Measurements from ENCODE around the gene TMEM184C. TPM values are rescaled to one million over a fixed set of nuclear protein-coding genes. Genes with fewer than 3 reads are reported as not detected.

Gene TMEM184C
- total RNA-seq, 2 donors from 2014 or later, result 30.3 to 35.7 TPM

- no peak overlapping the region for H3K9ac ChIP-seq (ENCODE audit: extremely low read depth, low read length, poor library complexity, severe bottlenecking)
- no peak overlapping the region for H3K27ac Mint-ChIP-seq
- no peak for DNase-seq
- H3K4me1 Mint-ChIP-seq, result no peaks in the 10 kb centered on the region
- H3K36me3 Mint-ChIP-seq (ENCODE audit: low read depth), result no peaks in the 10 kb centered on the region
- H3K27ac ChIP-seq (ENCODE audit: low read depth, low read length), result no peak overlapping the region
- H3K9me3 ChIP-seq (ENCODE audit: control insufficient read depth, low read length), result peaks cover under 1% of the 10 kb centered on the region
- no peak overlapping the region for H3K4me3 ChIP-seq (ENCODE audit: low read length)
- H3K9me3 Mint-ChIP-seq, result peaks cover 2% of the 10 kb centered on the region
- no peaks in the 10 kb centered on the region for H3K27me3 Mint-ChIP-seq (ENCODE audit: insufficient read depth)
- H3K27me3 ChIP-seq (ENCODE audit: control insufficient read depth, insufficient read depth, low read length, poor library complexity, severe bottlenecking), result no peaks in the 10 kb centered on the region
- no peak overlapping the region for H3K4me3 Mint-ChIP-seq
- no peaks in the 10 kb centered on the region for H3K36me3 ChIP-seq (ENCODE audit: control insufficient read depth, insufficient read depth, low read length)
- H3K4me1 ChIP-seq (ENCODE audit: control insufficient read depth, insufficient read depth, low read length), result no peaks in the 10 kb centered on the region
- TF ChIP-seq CTCF (conservative IDR thresholded peaks at IDR 0.05), result no peak
Measured at GRCh38 chr4:147591106-147591505, 26.1 kb upstream of the TMEM184C start.

- Mint-ChIP-seq H3K27ac (no peak overlapping the region), H3K9me3 (peaks cover 2% of the 10 kb centered on the region), H3K4me1 (no peaks in the 10 kb centered on the region), H3K4me3 (no peak overlapping the region), H3K27me3 (ENCODE audit: insufficient read depth) (no peaks in the 10 kb centered on the region), H3K36me3 (ENCODE audit: low read depth) (no peaks in the 10 kb centered on the region)
- Histone ChIP-seq H3K27ac (ENCODE audit: low read depth, low read length) (no peak overlapping the region), H3K9me3 (ENCODE audit: control insufficient read depth, low read length) (no peaks in the 10 kb centered on the region), H3K9ac (ENCODE audit: extremely low read depth, low read length, poor library complexity, severe bottlenecking) (no peak overlapping the region), H3K27me3 (ENCODE audit: control insufficient read depth, insufficient read depth, low read length, poor library complexity, severe bottlenecking) (no peaks in the 10 kb centered on the region), H3K4me1 (ENCODE audit: control insufficient read depth, insufficient read depth, low read length) (no peaks in the 10 kb centered on the region), H3K4me3 (ENCODE audit: low read length) (no peak overlapping the region), H3K36me3 (ENCODE audit: control insufficient read depth, insufficient read depth, low read length) (no peaks in the 10 kb centered on the region)
- WGBS, 2 experiments (ENCODE audit: insufficient coverage in 1 of 2, insufficient read length in 1 of 2), result 77 to 86% methylated on average over 5 of the region's 5 CpGs
- DNase-seq, result peak; percentile 56
- TF ChIP-seq CTCF (conservative IDR thresholded peaks at IDR 0.05), result peak; percentile 48
Measured at GRCh38 chr4:147594107-147594506, 23.1 kb upstream of the TMEM184C start.

GRCh38 chr4:147594578-147594977 lies 22.6 kb upstream of the TMEM184C start:
- no peaks in the 10 kb centered on the region for H3K4me1 ChIP-seq (ENCODE audit: control insufficient read depth, insufficient read depth, low read length)
- Mint-ChIP-seq H3K27me3 (ENCODE audit: insufficient read depth) (no peaks in the 10 kb centered on the region), H3K4me1 (peaks cover 2% of the 10 kb centered on the region), H3K4me3 (no peak overlapping the region), H3K36me3 (ENCODE audit: low read depth) (no peaks in the 10 kb centered on the region), H3K9me3 (peaks cover 2% of the 10 kb centered on the region), H3K27ac (no peak overlapping the region)
- no peak for DNase-seq
- no peaks in the 10 kb centered on the region for H3K36me3 ChIP-seq (ENCODE audit: control insufficient read depth, insufficient read depth, low read length)
- TF ChIP-seq CTCF (conservative IDR thresholded peaks at IDR 0.05), result no peak
- no peak overlapping the region for H3K9ac ChIP-seq (ENCODE audit: extremely low read depth, low read length, poor library complexity, severe bottlenecking)
- H3K27ac ChIP-seq (ENCODE audit: low read depth, low read length), result no peak overlapping the region
- H3K27me3 ChIP-seq (ENCODE audit: control insufficient read depth, insufficient read depth, low read length, poor library complexity, severe bottlenecking), result no peaks in the 10 kb centered on the region
- WGBS, 2 experiments (ENCODE audit: insufficient coverage in 1 of 2, insufficient read length in 1 of 2), result 88 to 90% methylated on average over 2 of the region's 2 CpGs
- H3K9me3 ChIP-seq (ENCODE audit: control insufficient read depth, low read length), result no peaks in the 10 kb centered on the region
- no peak overlapping the region for H3K4me3 ChIP-seq (ENCODE audit: low read length)
